Measurements from ENCODE around the gene ZNF678. TPM values are rescaled to one million over a fixed set of nuclear protein-coding genes. Genes with fewer than 3 reads are reported as not detected.

ZNF678 gene
- total and polyA plus RNA-seq, 2 donors (not counting 1 experiment from before 2014, with no cell fraction given): 5.5 to 16.0 TPM

DNA sequence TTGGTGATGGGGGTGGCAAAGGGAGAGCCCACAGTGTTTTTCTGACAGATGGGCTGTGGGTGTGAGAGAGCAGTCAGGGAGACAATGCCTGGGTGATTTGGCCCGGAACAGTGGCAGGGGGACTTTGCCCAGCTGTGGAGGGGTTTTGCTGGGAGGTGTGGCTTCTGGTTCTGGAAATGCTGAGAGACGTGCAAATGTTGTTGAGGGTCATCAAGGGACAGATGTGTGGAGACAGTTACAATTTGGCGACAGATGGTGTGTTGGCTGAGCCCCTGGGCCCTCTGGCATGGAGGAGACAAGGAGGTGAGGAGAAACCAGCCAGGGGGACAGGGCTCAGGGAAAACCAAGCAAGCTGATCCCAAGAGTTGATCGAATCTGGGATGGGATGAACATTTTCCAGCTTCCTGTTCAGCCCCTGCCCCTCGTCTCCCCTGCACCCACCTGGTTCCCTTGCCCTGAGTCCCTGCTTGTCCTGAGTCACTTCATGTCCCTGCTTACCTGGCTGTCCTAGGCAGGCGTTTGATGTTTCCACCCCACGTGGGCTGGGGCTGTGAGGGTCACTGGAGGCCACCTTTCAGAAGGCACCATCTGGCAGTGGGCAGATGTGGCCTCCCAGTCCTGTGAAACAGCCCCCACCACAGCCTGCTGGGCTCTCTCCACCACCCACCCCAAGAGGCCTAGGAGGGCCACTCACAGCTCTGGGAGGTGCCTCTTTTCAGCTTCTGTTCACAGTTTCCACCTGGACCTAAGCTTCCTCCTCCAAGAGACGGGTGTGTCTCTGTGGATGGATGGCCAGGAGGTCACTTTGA, 15.8 kb upstream of the ZNF678 start:
- Histone ChIP-seq H2AFZ (ENCODE audit: insufficient read depth, low read depth, low read length, poor library complexity, severe bottlenecking) (no peak overlapping the region), H3K4me3 (ENCODE audit: control extremely low read depth in 1 of 5, extremely low read depth in 1 of 5, insufficient read depth in 1 of 5, low read depth in 2 of 5, low read length in 4 of 5) (no peak overlapping the region), H3K36me3 (replicated peaks in 1 of 2; ENCODE audit: control extremely low read depth in 1 of 2, control insufficient read depth in 1 of 2, extremely low read depth in 1 of 2, insufficient read depth in 2 of 2, low read length in 1 of 2) (no peaks in the 10 kb centered on the region), H3K9me3 (ENCODE audit: control extremely low read depth in 1 of 3, control insufficient read depth in 2 of 3, insufficient read depth in 1 of 3, low read length in 2 of 3) (peaks cover 0 to 14% (median 3%) of the 10 kb centered on the region in 3 donors), H3K27me3 (replicated peaks in 1 of 4; ENCODE audit: control extremely low read depth in 1 of 4, control insufficient read depth in 3 of 4, insufficient read depth in 4 of 4, low read length in 3 of 4) (peaks cover 0 to 7% (median 2%) of the 10 kb centered on the region in 4 experiments), H3K4me1 (ENCODE audit: control insufficient read depth in 2 of 2, insufficient read depth in 2 of 2, low read length in 2 of 2) (peaks cover 0 to 11% of the 10 kb centered on the region in 2 donors), H3K27ac (ENCODE audit: low read length in 2 of 2) (no peak overlapping the region), H4K20me1 (ENCODE audit: control insufficient read depth, insufficient read depth, low read length, poor library complexity, severe bottlenecking) (no peaks in the 10 kb centered on the region), H3K79me2 (ENCODE audit: control insufficient read depth, insufficient read depth, low read length) (no peaks in the 10 kb centered on the region), H3K4me2 (replicated peaks; ENCODE audit: low read depth, low read length, poor library complexity, severe bottlenecking) (no peak overlapping the region), H3K9ac (ENCODE audit: low read length) (no peak overlapping the region)
- Mint-ChIP-seq H3K4me3 (no peak overlapping the region), H3K27ac (no peak overlapping the region), H3K4me1 (peaks cover 3% of the 10 kb centered on the region), H3K27me3 (peaks cover 22% of the 10 kb centered on the region), H3K9me3 (ENCODE audit: insufficient read depth) (peaks cover 7% of the 10 kb centered on the region)
- TF ChIP-seq, protein P1, sequence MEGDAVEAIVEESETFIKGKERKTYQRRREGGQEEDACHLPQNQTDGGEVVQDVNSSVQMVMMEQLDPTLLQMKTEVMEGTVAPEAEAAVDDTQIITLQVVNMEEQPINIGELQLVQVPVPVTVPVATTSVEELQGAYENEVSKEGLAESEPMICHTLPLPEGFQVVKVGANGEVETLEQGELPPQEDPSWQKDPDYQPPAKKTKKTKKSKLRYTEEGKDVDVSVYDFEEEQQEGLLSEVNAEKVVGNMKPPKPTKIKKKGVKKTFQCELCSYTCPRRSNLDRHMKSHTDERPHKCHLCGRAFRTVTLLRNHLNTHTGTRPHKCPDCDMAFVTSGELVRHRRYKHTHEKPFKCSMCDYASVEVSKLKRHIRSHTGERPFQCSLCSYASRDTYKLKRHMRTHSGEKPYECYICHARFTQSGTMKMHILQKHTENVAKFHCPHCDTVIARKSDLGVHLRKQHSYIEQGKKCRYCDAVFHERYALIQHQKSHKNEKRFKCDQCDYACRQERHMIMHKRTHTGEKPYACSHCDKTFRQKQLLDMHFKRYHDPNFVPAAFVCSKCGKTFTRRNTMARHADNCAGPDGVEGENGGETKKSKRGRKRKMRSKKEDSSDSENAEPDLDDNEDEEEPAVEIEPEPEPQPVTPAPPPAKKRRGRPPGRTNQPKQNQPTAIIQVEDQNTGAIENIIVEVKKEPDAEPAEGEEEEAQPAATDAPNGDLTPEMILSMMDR (IDR thresholded peaks at IDR 0.05): no peak
- TF ChIP-seq EZH2 (IDR thresholded peaks at IDR 0.05; ENCODE audit: borderline replicate concordance, insufficient read depth, low read depth, low read length, poor library complexity, severe bottlenecking): no peak
- ATAC-seq (ENCODE audit: low read depth) (no peak), DNase-seq (no peak)
- intact Hi-C loops (cut with micrococcal nuclease): no loop called here
- WGBS (ENCODE audit: insufficient coverage): 82% methylated on average over 7 of the region's 8 CpGs
- ChIA-PET POLR2A (no interaction called here), CTCF (no interaction called here)

- ChIA-PET POLR2A (no interaction called here), CTCF (no interaction called here)
- H3K79me2 ChIP-seq (ENCODE audit: control insufficient read depth, insufficient read depth, low read length): no peaks in the 10 kb centered on the region
- H3K27ac ChIP-seq (ENCODE audit: low read length in 2 of 2): no peak overlapping the region
- no peak overlapping the region for H3K4me2 ChIP-seq (replicated peaks; ENCODE audit: low read depth, low read length, poor library complexity, severe bottlenecking)
- peaks cover 0 to 9% (median 3%) of the 10 kb centered on the region in 3 donors for H3K9me3 ChIP-seq (ENCODE audit: control extremely low read depth in 1 of 3, control insufficient read depth in 2 of 3, insufficient read depth in 1 of 3, low read length in 2 of 3)
- DNase-seq: no peak
- TF ChIP-seq EZH2 (IDR thresholded peaks at IDR 0.05; ENCODE audit: borderline replicate concordance, insufficient read depth, low read depth, low read length, poor library complexity, severe bottlenecking): no peak
- TF ChIP-seq, protein P1 (IDR thresholded peaks at IDR 0.05): no peak
- Mint-ChIP-seq H3K27me3 (peaks cover 23% of the 10 kb centered on the region), H3K27ac (no peak overlapping the region), H3K9me3 (ENCODE audit: insufficient read depth) (peaks cover 8% of the 10 kb centered on the region), H3K4me3 (no peak overlapping the region), H3K4me1 (peaks cover under 1% of the 10 kb centered on the region)
- H3K27me3 ChIP-seq (replicated peaks in 1 of 4; ENCODE audit: control extremely low read depth in 1 of 4, control insufficient read depth in 3 of 4, insufficient read depth in 4 of 4, low read length in 3 of 4): peaks cover 0 to 7% (median 2%) of the 10 kb centered on the region in 4 experiments
- H2AFZ ChIP-seq (ENCODE audit: insufficient read depth, low read depth, low read length, poor library complexity, severe bottlenecking): no peak overlapping the region
- no peaks in the 10 kb centered on the region for H3K36me3 ChIP-seq (replicated peaks in 1 of 2; ENCODE audit: control extremely low read depth in 1 of 2, control insufficient read depth in 1 of 2, extremely low read depth in 1 of 2, insufficient read depth in 2 of 2, low read length in 1 of 2)
- ATAC-seq (ENCODE audit: low read depth): no peak
- H3K4me1 ChIP-seq (ENCODE audit: control insufficient read depth in 2 of 2, insufficient read depth in 2 of 2, low read length in 2 of 2): peaks cover 0 to 6% of the 10 kb centered on the region in 2 donors
- no peak overlapping the region for H3K4me3 ChIP-seq (ENCODE audit: control extremely low read depth in 1 of 5, extremely low read depth in 1 of 5, insufficient read depth in 1 of 5, low read depth in 2 of 5, low read length in 4 of 5)
- no peak overlapping the region for H3K9ac ChIP-seq (ENCODE audit: low read length)
- H4K20me1 ChIP-seq (ENCODE audit: control insufficient read depth, insufficient read depth, low read length, poor library complexity, severe bottlenecking): no peaks in the 10 kb centered on the region
- intact Hi-C loops (cut with micrococcal nuclease): no loop called here
These were observed 15.3 kb upstream of the ZNF678 start for GRCh38 chr1:227548119-227548397.

Data from B cell (primary cell).